Endothelial cell of umbilical vein (primary cell): Measurements from ENCODE around the gene NFKBIE. TPM values are rescaled to one million over a fixed set of nuclear protein-coding genes. Genes with fewer than 3 reads are reported as not detected.
A peak's percentile ranks its signal among the peaks of the same experiment; 100 is the strongest.

Source experiments
- BruUV-seq: library from RNA; stranded (reverse); fragments of 400-500 nt; replicated peaks from 2 replicates; lab custom pipeline; 2021; lab: Mats Ljungman, UMichigan
- CTCF ChIA-PET: fragments of 300-600, 350-600 bp; sonication (Branson Sonifier 250); formaldehyde crosslinking; loops from one replicate; lab custom pipeline; 2021; ENCODE audit warnings: antibody characterized with exemption, inconsistent platforms; lab: Charles Lee
- POLR2A ChIA-PET: fragments of 300-600, 350-600 bp; sonication (Branson Sonifier 250); formaldehyde crosslinking; loops from one replicate; lab custom pipeline; 2021; ENCODE audit warnings: antibody characterized with exemption, inconsistent platforms; lab: Charles Lee
- DNase-seq: peaks from one replicate; pipeline ENCODE4 v3.0.0-alpha.2; 2011; ENCODE audit warnings: low read depth, low spot score
- FAIRE-seq: peaks from 2 replicates; lab custom pipeline; 2011; peaks lifted over from hg19 to GRCh38; lab: Jason Lieb, UNC
- H2AFZ ChIP-seq: 2 replicates; pipeline ENCODE4 v1.6.0; 2012; ENCODE audit warnings: low read depth, low read length, control low read depth, inconsistent platforms
- H3K27ac ChIP-seq: 2 replicates; pipeline ENCODE4 v1.5.1; 2011; ENCODE audit warnings: low read depth, mild to moderate bottlenecking, control low read depth, low read length, moderate library complexity; ENCODE audit not compliant: insufficient read depth
- H3K27me3 ChIP-seq, 2 experiments: 2 replicates each; pipeline versions ENCODE4 v1.6.0 to v1.6.1; 2011; ENCODE audit warnings: low read length in 2 of 2, mixed read lengths in 1 of 2; ENCODE audit not compliant: control insufficient read depth in 2 of 2, insufficient read depth in 2 of 2
- H3K36me3 ChIP-seq, 2 experiments: 2 replicates in 1 of 2; 3 replicates in 1 of 2; pipeline ENCODE4 v1.5.1; 2011; ENCODE audit warnings: low read length in 2 of 2, mild to moderate bottlenecking in 1 of 2, moderate library complexity in 1 of 2; ENCODE audit not compliant: control insufficient read depth in 2 of 2, insufficient read depth in 2 of 2; ENCODE audit errors: extremely low read depth in 1 of 2
- H3K4me1 ChIP-seq: 3 replicates; pipeline ENCODE4 v1.5.1; 2011; ENCODE audit warnings: mild to moderate bottlenecking, low read length; ENCODE audit not compliant: control insufficient read depth, insufficient read depth; ENCODE audit errors: extremely low read depth
- H3K4me2 ChIP-seq: 2 replicates; pipeline ENCODE4 v1.6.1; 2011; ENCODE audit warnings: low read length, control low read depth, mixed read lengths; ENCODE audit not compliant: insufficient read depth
- H3K4me3 ChIP-seq, 3 experiments: fragments of 200-600 bp in 1 of 3; sonication (generic), shearing (Covaris generic) in 1 of 3; replicated peaks in 1 of 3; 2 replicates each; pipeline ENCODE4 v1.5.1; 2011 to 2016; ENCODE audit warnings: control low read depth in 3 of 3, low read length in 3 of 3, mild to moderate bottlenecking in 2 of 3, inconsistent platforms in 1 of 3, low read depth in 1 of 3, moderate library complexity in 1 of 3; ENCODE audit not compliant: insufficient read depth in 1 of 3
- H3K79me2 ChIP-seq: 2 replicates; pipeline ENCODE4 v1.6.0; 2012; ENCODE audit warnings: low read length, inconsistent platforms; ENCODE audit not compliant: control insufficient read depth, insufficient read depth
- H3K9ac ChIP-seq: replicated peaks from 2 replicates; pipeline ENCODE3; 2011; ENCODE audit warnings: low read length, control low read depth; ENCODE audit not compliant: insufficient read depth; ENCODE audit errors: extremely low read depth
- H3K9me1 ChIP-seq: replicated peaks from 3 replicates; pipeline ENCODE4 v1.6.0; 2011; ENCODE audit warnings: mild to moderate bottlenecking, low read length; ENCODE audit not compliant: control insufficient read depth, insufficient read depth; ENCODE audit errors: extremely low read depth
- H3K9me3 ChIP-seq: replicated peaks from 2 replicates; pipeline ENCODE4 v1.5.1; 2012; ENCODE audit warnings: low read length, inconsistent platforms; ENCODE audit not compliant: control insufficient read depth, insufficient read depth
- H4K20me1 ChIP-seq: replicated peaks from 2 replicates; pipeline ENCODE3; 2011; ENCODE audit warnings: mild to moderate bottlenecking, low read length; ENCODE audit not compliant: control insufficient read depth, insufficient read depth; ENCODE audit errors: extremely low read depth
- CTCF ChIP-seq, 2 donors: IDR thresholded peaks; 1 replicate in 1 of 2; 2 replicates in 1 of 2; pipeline ENCODE4 v1.5.1; 2011; ENCODE audit warnings: low read length in 2 of 2, mild to moderate bottlenecking in 2 of 2, moderate library complexity in 2 of 2, control low read depth in 1 of 2, inconsistent platforms in 1 of 2, low read depth in 1 of 2; ENCODE audit not compliant: insufficient read depth in 1 of 2; ENCODE audit errors: extremely low read depth in 1 of 2
- EZH2 ChIP-seq: IDR thresholded peaks from 2 replicates; pipeline ENCODE4 v1.6.1; 2012; ENCODE audit warnings: borderline replicate concordance, low read depth, mild to moderate bottlenecking, moderate library complexity, low read length, inconsistent platforms; ENCODE audit not compliant: severe bottlenecking
- FOS ChIP-seq: IDR thresholded peaks from 2 replicates; pipeline ENCODE4 v1.6.1; 2011; ENCODE audit warnings: mild to moderate bottlenecking, low read length, moderate library complexity, borderline replicate concordance; ENCODE audit not compliant: insufficient read depth
- GATA2 ChIP-seq: IDR thresholded peaks from 2 replicates; pipeline ENCODE4 v1.7.0; 2011; ENCODE audit warnings: low read depth, mild to moderate bottlenecking, moderate library complexity, mixed read lengths, low read length; ENCODE audit not compliant: insufficient read length, insufficient read depth
- JUN ChIP-seq: IDR thresholded peaks from 2 replicates; pipeline ENCODE4 v1.6.1; 2011; ENCODE audit warnings: borderline replicate concordance, low read depth; ENCODE audit not compliant: insufficient read length, insufficient read depth
- MYC ChIP-seq: IDR thresholded peaks from one replicate; pipeline ENCODE4 v1.6.1; 2011; ENCODE audit warnings: mild to moderate bottlenecking, low read depth, low read length
- POLR2A ChIP-seq: IDR thresholded peaks from 2 replicates; pipeline ENCODE4 v1.6.1; 2012; ENCODE audit warnings: low read depth, mild to moderate bottlenecking, control low read depth, low read length
- POLR2AphosphoS5 ChIP-seq: IDR thresholded peaks from 2 replicates; pipeline ENCODE4 v1.6.1; 2012; ENCODE audit warnings: low read depth, mild to moderate bottlenecking, control low read depth, low read length, moderate library complexity; ENCODE audit not compliant: insufficient read depth
- dilution Hi-C: fragments of 300-500 bp; cut with MboI; formaldehyde crosslinking; loops from one replicate; pipeline ENCODE4 v1.15.0; 2019; ENCODE audit warnings: low sequenced_read_pairs; ENCODE audit not compliant: extremely low pct_ligation_motif_present
- intact Hi-C: fragments of 100-400 bp; cut with micrococcal nuclease; formaldehyde crosslinking; loops from one replicate; pipeline ENCODE4 v1.10.0; 2022
- polyA plus RNA-seq, 4 experiments: library from polyadenylated mRNA; depleted of rRNA in 3 of 4; stranded (reverse) in 3 of 4; unstranded in 1 of 4; fragments of >200 nt; gene quantifications; 2 replicates each; pipeline versions ENCODE4 v1.2.1 to v1.2.3, GENCODE V29; 2011 to 2012; ENCODE audit warnings: missing spikeins in 1 of 4
- total RNA-seq: library from RNA; stranded (reverse); gene quantifications from 2 replicates; pipeline ENCODE4 v1.2.3, GENCODE V29; 2021
- TF ChIP-seq, protein P1 (sequence below): IDR thresholded peaks from 2 replicates; pipeline ENCODE4 v1.6.1; 2011; ENCODE audit not compliant: insufficient read depth, insufficient read length

The NFKBIE gene
- total and polyA plus RNA-seq, 2 donors (not counting 3 experiments of a cell fraction or from before 2014, with no cell fraction given) = 19.0 to 22.6 TPM

DNA sequence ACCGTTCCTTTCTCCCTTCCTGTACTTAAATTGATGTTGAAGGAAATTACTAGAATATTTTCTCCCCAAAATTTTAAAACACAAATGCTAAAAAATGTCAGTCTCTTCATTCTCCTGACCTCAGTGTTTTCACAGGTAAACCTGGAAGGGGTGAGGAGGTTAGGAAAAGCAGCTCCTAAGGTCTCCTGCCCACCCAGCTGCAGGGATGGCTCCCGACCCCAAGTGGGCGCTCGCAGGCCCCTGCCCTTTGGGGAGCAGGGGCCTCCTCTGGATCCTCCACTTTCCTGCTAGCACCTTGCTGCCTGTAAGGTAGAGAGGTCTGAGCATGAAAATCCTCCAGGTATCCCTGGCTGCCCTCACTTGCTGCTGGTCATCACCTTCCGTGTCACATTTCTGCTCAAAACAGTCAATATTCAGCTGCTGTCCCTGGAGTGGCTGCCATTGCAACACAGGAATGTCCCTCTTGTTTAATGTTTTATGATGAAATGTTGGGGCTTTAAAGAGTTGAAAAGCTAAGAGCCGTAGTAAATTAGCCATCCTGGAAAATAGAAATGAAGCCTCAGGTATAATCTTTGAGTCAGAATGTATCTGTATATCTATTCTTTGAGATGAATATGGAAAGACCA is 29.3 kb downstream of the NFKBIE start:
- Histone ChIP-seq H4K20me1 (no peaks in the 10 kb centered on the region), H3K9ac (no peak overlapping the region), H3K4me1 (peaks cover 41% of the 10 kb centered on the region), H3K27me3 (no peaks in the 10 kb centered on the region), H3K9me1 (no peaks in the 10 kb centered on the region), H3K27ac (no peak overlapping the region), H3K79me2 (no peaks in the 10 kb centered on the region), H3K4me2 (no peak overlapping the region), H2AFZ (no peak overlapping the region), H3K4me3 (no peak overlapping the region), H3K9me3 (no peaks in the 10 kb centered on the region), H3K36me3 (peaks cover 16 to 26% of the 10 kb centered on the region in 2 experiments)
- ChIA-PET POLR2A (interaction anchor here (1.0 to 1.1 kb wide), 2 partner anchors 11 to 12 kb away, joined by 4 read pairs; partner anchors contain the start of gene HSP90AB1), CTCF (interaction anchor here (3.9 to 7.2 kb wide), 2 partner anchors 12 to 61 kb away, joined by 55 to 148 read pairs; partner anchors contain the start of gene SLC29A1)
- DNase-seq (no peak), FAIRE-seq (peak; percentile 70)
- no peak for TF ChIP-seq POLR2AphosphoS5
- no peak for TF ChIP-seq GATA2
- no peak for TF ChIP-seq MYC
- no peak for TF ChIP-seq POLR2A
- no peak for TF ChIP-seq FOS
- no peak for TF ChIP-seq CTCF (IDR thresholded peaks at IDR 0.05; ENCODE audit: extremely low read depth in 1 of 2, insufficient read depth in 1 of 2, low read depth in 1 of 2, low read length in 2 of 2)
- TF ChIP-seq JUN = no peak
- no peak for TF ChIP-seq EZH2
- TF ChIP-seq, protein P1, sequence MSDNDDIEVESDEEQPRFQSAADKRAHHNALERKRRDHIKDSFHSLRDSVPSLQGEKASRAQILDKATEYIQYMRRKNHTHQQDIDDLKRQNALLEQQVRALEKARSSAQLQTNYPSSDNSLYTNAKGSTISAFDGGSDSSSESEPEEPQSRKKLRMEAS = no peak
- dilution Hi-C loops (loop anchor here (10.0 kb wide), 1 partner anchor 131 kb away; no protein-coding TSS in a partner anchor), intact Hi-C loops (no loop called here)
- BruUV-seq = no TSS peak
